IMR-90 (cell line): ENCODE data around the gene RPS27A. TPM values are rescaled to one million over a fixed set of nuclear protein-coding genes. Genes with fewer than 3 reads are reported as not detected.

Experiments used
- ATAC-seq: fragments of 200-7000 bp; cut with Tn5 transposase; 2 replicates; pipeline ENCODE4 v1.9.1; 2020; ENCODE audit warnings: low read depth, mild to moderate bottlenecking, moderate library complexity
- BruUV-seq: library from RNA; stranded (reverse); fragments of 400-500 nt; replicated peaks from 2 replicates; lab custom pipeline; 2021; lab: Mats Ljungman, UMichigan
- CTCF ChIA-PET: fragments of 300-600 bp; formaldehyde crosslinking; extraction: SDS; loops from one replicate; lab custom pipeline; 2021; ENCODE audit warnings: antibody characterized with exemption; lab: Yijun Ruan, JAX
- POLR2A ChIA-PET: fragments of 300-600 bp; sonication (Branson Sonifier 250); formaldehyde crosslinking; loops from one replicate; lab custom pipeline; 2022; ENCODE audit warnings: antibody characterized with exemption; ENCODE audit not compliant: unreplicated experiment; lab: Charles Lee
- DNase-seq: peaks from one replicate; pipeline ENCODE4 v3.0.0; 2013
- H2AFZ ChIP-seq: replicated peaks from 2 replicates; pipeline ENCODE3; 2013; ENCODE audit warnings: low read length, mild to moderate bottlenecking; ENCODE audit not compliant: poor library complexity
- H2AK5ac ChIP-seq: 2 replicates; pipeline ENCODE4 v1.6.1; 2013; ENCODE audit warnings: low read depth, low read length, inconsistent platforms
- H2AK9ac ChIP-seq: replicated peaks from 2 replicates; pipeline ENCODE3; 2013; ENCODE audit warnings: mild to moderate bottlenecking, low read depth, low read length, moderate library complexity; ENCODE audit not compliant: poor library complexity
- H2BK120ac ChIP-seq: 2 replicates; pipeline ENCODE4 v1.6.1; 2013; ENCODE audit warnings: low read depth, low read length, inconsistent platforms
- H2BK15ac ChIP-seq: 3 replicates; pipeline ENCODE4 v1.6.1; 2013; ENCODE audit warnings: low read depth, low read length, inconsistent platforms
- H2BK20ac ChIP-seq: 2 replicates; pipeline ENCODE4 v1.6.1; 2013; ENCODE audit warnings: low read depth, mild to moderate bottlenecking, inconsistent platforms, low read length, moderate library complexity
- H2BK5ac ChIP-seq: 2 replicates; pipeline ENCODE4 v1.6.1; 2013; ENCODE audit warnings: mild to moderate bottlenecking, low read depth, low read length, inconsistent platforms; ENCODE audit not compliant: poor library complexity, severe bottlenecking
- H3K14ac ChIP-seq: replicated peaks from 2 replicates; pipeline ENCODE4 v1.6.1; 2013; ENCODE audit warnings: low read depth, low read length, inconsistent platforms
- H3K18ac ChIP-seq: 2 replicates; pipeline ENCODE4 v1.6.1; 2013; ENCODE audit warnings: low read depth, low read length, control low read depth
- H3K23ac ChIP-seq: 2 replicates; pipeline ENCODE4 v1.6.1; 2013; ENCODE audit warnings: low read depth, low read length, inconsistent platforms
- H3K27ac ChIP-seq: 2 replicates; pipeline ENCODE4 v1.5.1; 2013; ENCODE audit warnings: mild to moderate bottlenecking, control low read depth, low read length; ENCODE audit not compliant: insufficient read depth
- H3K27me3 ChIP-seq: 2 replicates; pipeline ENCODE4 v1.6.1; 2013; ENCODE audit warnings: low read length; ENCODE audit not compliant: control insufficient read depth, insufficient read depth
- H3K36me3 ChIP-seq: 2 replicates; pipeline ENCODE4 v1.6.1; 2013; ENCODE audit warnings: low read length, mixed read lengths; ENCODE audit not compliant: control insufficient read depth, insufficient read depth
- H3K4ac ChIP-seq: 2 replicates; pipeline ENCODE4 v1.6.1; 2013; ENCODE audit warnings: low read depth, low read length, inconsistent platforms
- H3K4me1 ChIP-seq: 2 replicates; pipeline ENCODE4 v1.6.1; 2013; ENCODE audit warnings: low read length, mixed read lengths; ENCODE audit not compliant: control insufficient read depth, insufficient read depth
- H3K4me2 ChIP-seq: 2 replicates; pipeline ENCODE4 v1.6.1; 2013; ENCODE audit warnings: low read depth, mild to moderate bottlenecking, control low read depth, low read length, moderate library complexity
- H3K4me3 ChIP-seq: 2 replicates; pipeline ENCODE4 v1.5.1; 2013; ENCODE audit warnings: low read depth, mild to moderate bottlenecking, control low read depth, low read length, moderate library complexity; ENCODE audit not compliant: insufficient read depth
- H3K56ac ChIP-seq: 2 replicates; pipeline ENCODE4 v1.6.1; 2013; ENCODE audit warnings: low read length, inconsistent platforms; ENCODE audit not compliant: insufficient read depth; ENCODE audit errors: extremely low read depth
- H3K79me1 ChIP-seq, 2 experiments: 2 replicates each; pipeline ENCODE4 v1.6.1; 2013; ENCODE audit warnings: low read length in 2 of 2, inconsistent platforms in 1 of 2, low read depth in 1 of 2
- H3K9ac ChIP-seq: 2 replicates; pipeline ENCODE4 v1.6.1; 2013; ENCODE audit warnings: low read depth, low read length, control low read depth
- H3K9me1 ChIP-seq: 2 replicates; pipeline ENCODE4 v1.6.1; 2013; ENCODE audit warnings: low read length, inconsistent platforms; ENCODE audit not compliant: insufficient read depth
- H3K9me3 ChIP-seq: 2 replicates; pipeline ENCODE4 v1.6.1; 2013; ENCODE audit warnings: low read length; ENCODE audit not compliant: control insufficient read depth, insufficient read depth
- H4K20me1 ChIP-seq: 2 replicates; pipeline ENCODE4 v1.6.1; 2013; ENCODE audit warnings: low read length, inconsistent platforms; ENCODE audit not compliant: insufficient read depth
- H4K5ac ChIP-seq: 2 replicates; pipeline ENCODE4 v1.6.1; 2013; ENCODE audit warnings: mild to moderate bottlenecking, low read depth, low read length, control low read depth
- H4K8ac ChIP-seq, 2 experiments: 2 replicates each; pipeline ENCODE4 v1.6.1; 2013; ENCODE audit warnings: low read depth in 2 of 2, low read length in 2 of 2, control low read depth in 1 of 2, inconsistent platforms in 1 of 2
- H4K91ac ChIP-seq: 2 replicates; pipeline ENCODE4 v1.6.1; 2013; ENCODE audit warnings: low read depth, low read length, inconsistent platforms; ENCODE audit not compliant: insufficient read depth
- CTCF ChIP-seq: conservative IDR thresholded peaks from 2 replicates; pipeline ENCODE4 v1.5.1; 2012; ENCODE audit warnings: mild to moderate bottlenecking, low read depth, low read length, improper control_type of control experiment
- FOS ChIP-seq: fragments of 150-350 bp; IDR thresholded peaks from 2 replicates; pipeline ENCODE4 v1.6.1; 2016; ENCODE audit warnings: low read depth, low read length
- MAZ ChIP-seq: IDR thresholded peaks from 2 replicates; pipeline ENCODE4 v1.6.1; 2012; ENCODE audit warnings: low read depth, mild to moderate bottlenecking, low read length, improper control_type of control experiment, moderate library complexity, borderline replicate concordance
- MXI1 ChIP-seq: IDR thresholded peaks from 2 replicates; pipeline ENCODE4 v1.6.1; 2012; ENCODE audit warnings: low read depth, mild to moderate bottlenecking, low read length, moderate library complexity, borderline replicate concordance
- POLR2A ChIP-seq: IDR thresholded peaks from 2 replicates; pipeline ENCODE4 v1.6.1; 2012; ENCODE audit warnings: mild to moderate bottlenecking, low read depth, low read length
- RFX5 ChIP-seq: IDR thresholded peaks from 2 replicates; pipeline ENCODE4 v1.8.0; 2012; ENCODE audit warnings: low read depth, mild to moderate bottlenecking, low read length, moderate library complexity
- SMC3 ChIP-seq: fragments of 150-350 bp; IDR thresholded peaks from 2 replicates; pipeline ENCODE4 v1.6.1; 2016; ENCODE audit warnings: low read depth, mild to moderate bottlenecking, antibody characterized with exemption, low read length, moderate library complexity
- WGBS, 2 experiments: methylation state at CpG; one replicate each; pipeline versions ENCODE4 v1.1.5 to v1.1.7; 2013; ENCODE audit warnings: missing lambda C conversion rate in 2 of 2; ENCODE audit not compliant: insufficient read length in 1 of 2; ENCODE audit errors: extremely low coverage in 2 of 2; 5-methylcytosine and 5-hydroxymethylcytosine counted together
- dilution Hi-C: fragments of 300-500 bp; cut with HindIII; formaldehyde crosslinking; loops from one replicate; pipeline ENCODE4 v1.14.3; 2018; ENCODE audit warnings: low sequenced_read_pairs; ENCODE audit not compliant: unreplicated experiment
- in situ Hi-C: fragments of 300-500 bp; cut with MboI; formaldehyde crosslinking; loops from 3 replicates; pipeline ENCODE4 v1.14.3; 2019; ENCODE audit warnings: low sequenced_read_pairs, inconsistent platforms, mixed read lengths
- intact Hi-C: fragments of 100-400 bp; cut with micrococcal nuclease; formaldehyde crosslinking; loops from 2 replicates; pipeline ENCODE4 v1.10.0; 2022
- polyA plus RNA-seq, 3 experiments: library from polyadenylated mRNA; depleted of rRNA; stranded (reverse); fragments of >200 nt; gene quantifications; 2 replicates each; pipeline ENCODE4 v1.2.3, GENCODE V29; 2012; ENCODE audit warnings: low replicate concordance in 1 of 3
- total RNA-seq: library from RNA; depleted of rRNA; stranded (reverse); fragments of >200 nt; gene quantifications from 2 replicates; pipeline ENCODE4 v1.2.3, GENCODE V29; 2012

RPS27A gene
- total and polyA plus RNA-seq, 2 of the 4 experiments (the other 2 are of a cell fraction) = 496 to 1,421 TPM

- ChIA-PET CTCF (no interaction called here), POLR2A (no interaction called here)
- Histone ChIP-seq H3K27ac (no peak overlapping the region), H3K36me3 (peaks cover 16% of the 10 kb centered on the region), H3K9me3 (no peaks in the 10 kb centered on the region), H2AK5ac (no peak overlapping the region), H2AFZ (no peak overlapping the region), H4K91ac (no peak overlapping the region), H2BK15ac (no peak overlapping the region), H2BK20ac (no peak overlapping the region), H4K20me1 (no peaks in the 10 kb centered on the region), H4K5ac (no peak overlapping the region), H3K9ac (no peak overlapping the region), H3K4me1 (no peaks in the 10 kb centered on the region), H4K8ac (no peak overlapping the region), H3K18ac (no peak overlapping the region), H3K9me1 (no peaks in the 10 kb centered on the region), H3K23ac (no peak overlapping the region), H2AK9ac (no peak overlapping the region), H3K4me3 (no peak overlapping the region), H2BK5ac (no peak overlapping the region), H3K4ac (no peak overlapping the region), H3K79me1 (no peaks in the 10 kb centered on the region), H2BK120ac (no peak overlapping the region), H3K4me2 (no peak overlapping the region), H3K56ac (no peak overlapping the region), H3K27me3 (no peaks in the 10 kb centered on the region), H3K14ac (no peak overlapping the region)
- ATAC-seq (no peak), DNase-seq (no peak)
- BruUV-seq = no TSS peak
- in situ Hi-C loops = no loop called here
- TF ChIP-seq CTCF (no peak), MXI1 (no peak), MAZ (no peak), POLR2A (no peak), RFX5 (no peak), FOS (no peak), SMC3 (no peak)
- dilution Hi-C loops = no loop called here
- no CpG with 5 or more reads among the region's 1 CpG for WGBS, 2 experiments
- intact Hi-C loops = no loop called here
These were observed 10.1 kb downstream of the RPS27A start for GRCh38 chr2:55242617-55243016.
